NCI-H460 (cell line): Measurements from ENCODE around the gene TBC1D22B. TPM values are rescaled to one million over a fixed set of nuclear protein-coding genes. Genes with fewer than 3 reads are reported as not detected.

Experiments used
- DNase-seq: peaks from one replicate; pipeline ENCODE4 v3.0.0-alpha.2; 2016; ENCODE audit warnings: low read depth; ENCODE audit errors: extremely low read depth
- polyA plus RNA-seq: library from polyadenylated mRNA; depleted of rRNA; stranded (reverse); fragments of >200 nt; gene quantifications from 2 replicates; pipeline ENCODE4 v1.2.3, GENCODE V29; 2014; cell fraction: nucleus; rRNA removed
- total RNA-seq: library from RNA; depleted of rRNA; stranded (reverse); fragments of >200 nt; shearing (Covaris generic); gene quantifications from 2 replicates; pipeline ENCODE4 v1.2.3, GENCODE V29; 2014; rRNA removed

The TBC1D22B gene
- total RNA-seq = 7.2 and 8.6 TPM in 2 replicates
- polyA plus RNA-seq = 4.7 and 4.9 TPM in 2 replicates

- DNase-seq = peak; percentile 88
These were observed at the start of gene TBC1D22B, which contains the start of gene TMEM217 for GRCh38 chr6:37257634-37258404. Gene TBC1D22B, plus strand, starts transcription at chr6:37257772. Its CDS starts 146 bp downstream, at chr6:37257918. Gene TMEM217, minus strand, starts transcription at chr6:37258144. Its CDS starts 39,114 bp downstream, at chr6:37219030.

GRCh38 chr6:37207903-37208456 is 49.6 kb upstream of the TBC1D22B start:
- peak; percentile 74 for DNase-seq

GRCh38 chr6:37208793-37209192 is 48.8 kb upstream of the TBC1D22B start:
- no peak for DNase-seq

DNA sequence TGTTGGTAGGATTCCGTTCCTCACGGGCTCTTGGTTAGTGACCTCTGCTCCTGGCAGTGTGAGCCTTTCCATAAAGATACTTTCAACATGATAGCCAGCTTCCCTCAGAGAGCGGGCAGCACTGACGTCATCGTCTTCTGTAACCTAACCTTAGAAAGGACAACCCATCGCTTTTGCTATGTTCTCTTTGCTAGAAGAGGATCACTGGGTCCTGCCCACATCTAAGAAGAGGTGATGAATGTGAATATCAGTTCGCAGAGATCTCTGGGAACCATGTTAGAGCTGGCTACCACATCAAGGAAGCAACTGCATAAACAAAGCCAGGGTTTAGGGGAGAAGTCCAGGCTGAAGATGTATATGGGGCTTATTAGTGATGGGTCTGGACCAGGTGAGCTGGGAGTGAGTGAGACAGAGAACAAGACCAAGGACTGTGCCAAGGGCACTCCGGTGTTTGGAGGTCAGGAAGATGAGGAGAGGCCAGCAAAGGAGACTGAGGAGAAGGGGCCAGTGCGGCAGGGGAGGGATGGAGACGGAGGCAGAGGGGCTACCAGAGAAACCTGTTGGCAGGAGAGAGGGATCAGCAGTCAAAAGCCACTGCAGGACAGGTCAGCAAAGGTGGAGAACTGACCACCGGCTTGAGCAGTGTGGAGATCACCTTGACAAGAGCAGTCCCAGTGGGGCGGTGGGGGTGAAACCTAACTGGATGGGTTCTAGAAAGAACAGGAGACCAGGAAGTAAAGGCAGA is 47.9 kb upstream of the TBC1D22B start:
- no peak for DNase-seq

- DNase-seq = peak; percentile 73
These were observed 47.1 kb upstream of the TBC1D22B start for GRCh38 chr6:37210313-37210968.

GRCh38 chr6:37212268-37212667 is 45.3 kb upstream of the TBC1D22B start:
- no peak for DNase-seq

GRCh38 chr6:37218061-37218460 is 39.5 kb upstream of the TBC1D22B start:
- no peak for DNase-seq

GRCh38 chr6:37218511-37218910 is 39.1 kb upstream of the TBC1D22B start:
- no peak for DNase-seq

DNA sequence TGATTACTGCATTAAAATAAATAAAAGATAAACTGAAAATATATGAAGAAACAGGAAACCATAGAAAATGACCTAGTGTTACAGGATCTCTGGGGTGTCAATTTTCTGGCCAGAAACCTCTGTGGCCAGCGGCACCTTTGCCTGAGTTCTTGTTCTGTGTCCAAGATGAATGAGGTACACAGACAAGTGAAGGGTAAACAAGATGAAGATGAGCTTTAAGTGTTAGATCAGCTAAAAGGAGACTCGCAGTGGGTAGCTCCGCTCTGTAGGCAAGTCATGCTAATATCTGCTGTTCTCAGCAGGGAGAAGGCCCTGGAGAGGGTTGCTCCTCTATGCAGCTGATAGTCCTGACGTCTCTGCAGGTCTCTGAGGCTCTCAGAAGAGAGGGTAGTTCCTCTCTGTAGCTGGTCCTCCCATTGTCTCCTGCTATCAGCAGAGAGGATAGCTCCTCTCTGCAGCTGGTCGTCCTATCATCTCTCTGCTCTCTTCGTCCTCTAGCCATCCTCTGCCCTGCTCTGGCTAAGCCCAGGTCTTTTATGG is 35.9 kb upstream of the TBC1D22B start:
- no peak for DNase-seq

GRCh38 chr6:37222125-37222967 is 35.2 kb upstream of the TBC1D22B start:
- DNase-seq = peak; percentile 51

- DNase-seq = no peak
These were observed 34.6 kb upstream of the TBC1D22B start for GRCh38 chr6:37222992-37223391.

GRCh38 chr6:37225350-37226169 is 32.0 kb upstream of the TBC1D22B start:
- DNase-seq = no peak

GRCh38 chr6:37230104-37230503 is 27.5 kb upstream of the TBC1D22B start:
- no peak for DNase-seq

DNA sequence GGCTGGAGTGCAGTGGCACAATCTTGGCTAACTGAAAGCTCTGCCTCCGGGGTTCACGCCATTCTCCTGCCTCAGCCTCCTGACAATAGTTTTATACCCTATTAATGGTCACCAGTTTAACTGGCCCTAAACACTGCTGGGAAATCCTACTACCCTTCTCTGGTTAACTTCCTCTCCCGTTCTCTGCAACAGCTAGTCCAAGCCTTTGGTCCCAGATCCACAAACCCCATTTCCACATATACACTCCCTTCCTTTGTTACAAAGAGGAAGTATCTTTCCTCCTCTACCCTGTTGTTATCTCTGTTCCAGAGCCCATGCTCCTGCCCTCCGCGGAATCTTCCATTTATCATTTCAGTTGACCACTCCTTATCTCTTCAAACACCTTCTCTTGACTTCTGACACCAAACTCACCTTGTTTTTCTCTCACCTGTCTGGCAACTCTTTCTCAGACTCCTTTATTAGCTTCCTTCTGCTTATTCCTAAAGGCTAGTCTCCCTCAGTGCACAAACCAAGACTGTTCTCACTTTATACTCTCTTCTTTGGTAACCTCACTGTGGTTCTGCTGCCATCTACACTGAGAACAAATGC is 25.0 kb upstream of the TBC1D22B start:
- no peak for DNase-seq

DNA sequence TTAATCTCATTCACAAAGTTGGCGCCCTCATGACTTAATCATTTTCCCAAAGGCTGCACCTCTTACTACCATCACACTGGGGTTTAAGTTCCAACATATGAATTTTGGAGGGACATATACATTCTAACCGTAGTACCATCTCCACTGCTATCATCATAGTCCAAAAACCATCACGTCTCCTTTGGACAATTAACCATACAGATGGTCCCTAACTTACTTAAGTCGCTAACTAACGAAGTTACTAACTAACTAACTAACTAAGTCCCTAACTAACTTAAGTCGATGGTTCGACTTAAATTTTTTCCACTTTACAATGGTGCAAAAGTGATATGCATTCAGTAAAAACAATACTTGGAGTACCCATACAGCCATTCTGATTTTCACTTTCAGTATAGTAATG is 24.0 kb upstream of the TBC1D22B start:
- no peak for DNase-seq

DNA sequence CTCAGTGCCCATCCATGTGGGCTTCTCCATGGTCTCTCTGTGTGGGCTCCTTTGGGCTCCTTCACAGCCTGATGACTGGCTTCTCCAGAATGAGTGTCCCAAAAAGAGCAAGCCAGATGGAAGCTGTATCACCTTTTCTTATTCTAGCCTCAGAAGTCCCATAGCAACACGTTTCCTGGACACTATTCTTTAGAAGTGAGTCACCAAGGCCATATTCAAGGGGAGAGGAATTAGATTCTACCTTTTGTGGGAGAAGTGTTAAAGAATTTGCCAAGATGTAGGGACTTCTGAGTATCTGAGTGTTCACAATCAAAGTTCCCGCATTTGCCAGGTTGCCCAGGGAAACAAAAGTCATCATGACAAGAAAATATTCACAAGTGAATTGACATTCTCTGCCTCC is 20.7 kb upstream of the TBC1D22B start:
- no peak for DNase-seq

- no peak for DNase-seq
These were observed 19.8 kb upstream of the TBC1D22B start for GRCh38 chr6:37237789-37238188.

DNA sequence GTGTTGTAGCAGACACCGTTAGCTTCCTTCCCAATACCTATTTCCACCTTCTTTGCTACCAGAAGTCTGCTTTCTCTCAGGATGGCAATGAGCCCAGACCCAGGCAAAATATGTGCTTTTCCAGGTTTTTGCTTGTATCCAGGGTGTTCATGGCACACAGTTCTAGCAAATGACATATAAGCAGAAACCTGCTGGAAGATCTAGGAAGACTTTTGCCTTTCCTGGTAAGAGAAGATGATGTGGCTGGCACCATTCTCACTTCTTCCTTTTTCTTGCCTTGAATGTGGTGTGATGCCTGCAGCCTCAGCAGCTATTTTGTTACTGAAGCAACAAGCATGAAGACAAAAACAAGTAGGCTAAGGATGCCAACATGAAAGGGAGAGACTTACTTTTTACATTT is 19.2 kb upstream of the TBC1D22B start:
- no peak for DNase-seq
